Lower leg skin (tissue), 3 donors: Measurements from ENCODE around the gene ARPC2.
"Not testable (repeated sequence)": the region's sequence is repeated elsewhere in the genome, so short reads cannot be mapped to it uniquely, and the experiment has no call there.

Experiments
- CTCF ChIP-seq, 3 donors: fragments of 450-650 bp; IDR thresholded peaks; one replicate each; pipeline ENCODE4 v1.5.1; 2016; ENCODE audit warnings: antibody characterized with exemption in 3 of 3, mild to moderate bottlenecking in 3 of 3, moderate library complexity in 2 of 3
- POLR2A ChIP-seq, 2 donors: fragments of 450-650 bp; IDR thresholded peaks; one replicate each; pipeline ENCODE4 v1.6.1; 2016 to 2017; ENCODE audit warnings: antibody characterized with exemption in 2 of 2, mild to moderate bottlenecking in 1 of 2, moderate library complexity in 1 of 2

- not testable (repeated sequence) for TF ChIP-seq CTCF, POLR2A (IDR thresholded peaks at IDR 0.05)
Observed at GRCh38 chr2:218273214-218273907, 56.4 kb downstream of the ARPC2 start.
